GM12872 (cell line): ENCODE data around the gene FOXN3.

Experiments used
- TF ChIP-seq, protein P1 (sequence below): IDR thresholded peaks from 3 replicates; pipeline ENCODE4 v1.5.1; 2011; ENCODE audit warnings: low read depth, mild to moderate bottlenecking, low read length, moderate library complexity; ENCODE audit not compliant: insufficient read depth

Gene FOXN3

DNA sequence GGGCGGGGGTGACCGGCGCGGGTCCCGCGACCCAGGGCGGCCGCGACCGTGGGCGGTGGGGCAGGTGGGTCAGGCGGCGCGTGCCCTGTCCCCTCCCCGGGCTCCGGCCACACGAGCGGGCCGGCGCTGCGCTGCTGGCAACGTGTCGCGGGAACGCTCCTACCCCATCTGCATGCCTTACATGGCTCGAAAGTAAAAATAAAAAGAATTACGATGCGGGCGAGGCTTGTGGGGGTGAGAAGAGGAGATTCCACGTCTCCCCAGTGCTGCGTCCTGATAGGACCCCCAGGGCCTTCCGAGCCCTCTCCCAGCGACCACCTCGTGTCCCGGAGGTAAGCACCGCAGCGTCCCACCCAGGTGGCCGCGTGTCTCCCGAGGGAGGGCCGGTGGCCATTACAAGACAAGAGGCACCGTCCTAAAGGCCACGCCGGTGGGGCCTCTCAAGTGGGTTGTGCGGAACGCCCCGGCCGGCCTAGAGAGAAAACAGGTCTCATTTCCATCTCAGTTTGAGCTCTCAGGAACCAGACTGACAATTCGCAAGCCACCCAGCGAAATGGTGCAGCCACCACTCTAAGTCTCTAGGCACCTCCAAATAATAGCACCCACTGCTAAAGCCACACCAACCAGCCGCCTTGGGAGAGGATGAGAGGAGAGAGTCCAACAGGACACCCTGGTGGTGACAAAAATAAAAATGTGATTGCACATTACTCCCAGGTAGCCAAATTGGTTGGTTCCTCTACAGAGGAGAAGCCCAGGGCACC lies 612 bp upstream of the FOXN3 start:
- TF ChIP-seq, protein P1, sequence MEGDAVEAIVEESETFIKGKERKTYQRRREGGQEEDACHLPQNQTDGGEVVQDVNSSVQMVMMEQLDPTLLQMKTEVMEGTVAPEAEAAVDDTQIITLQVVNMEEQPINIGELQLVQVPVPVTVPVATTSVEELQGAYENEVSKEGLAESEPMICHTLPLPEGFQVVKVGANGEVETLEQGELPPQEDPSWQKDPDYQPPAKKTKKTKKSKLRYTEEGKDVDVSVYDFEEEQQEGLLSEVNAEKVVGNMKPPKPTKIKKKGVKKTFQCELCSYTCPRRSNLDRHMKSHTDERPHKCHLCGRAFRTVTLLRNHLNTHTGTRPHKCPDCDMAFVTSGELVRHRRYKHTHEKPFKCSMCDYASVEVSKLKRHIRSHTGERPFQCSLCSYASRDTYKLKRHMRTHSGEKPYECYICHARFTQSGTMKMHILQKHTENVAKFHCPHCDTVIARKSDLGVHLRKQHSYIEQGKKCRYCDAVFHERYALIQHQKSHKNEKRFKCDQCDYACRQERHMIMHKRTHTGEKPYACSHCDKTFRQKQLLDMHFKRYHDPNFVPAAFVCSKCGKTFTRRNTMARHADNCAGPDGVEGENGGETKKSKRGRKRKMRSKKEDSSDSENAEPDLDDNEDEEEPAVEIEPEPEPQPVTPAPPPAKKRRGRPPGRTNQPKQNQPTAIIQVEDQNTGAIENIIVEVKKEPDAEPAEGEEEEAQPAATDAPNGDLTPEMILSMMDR: peak; percentile 64

DNA sequence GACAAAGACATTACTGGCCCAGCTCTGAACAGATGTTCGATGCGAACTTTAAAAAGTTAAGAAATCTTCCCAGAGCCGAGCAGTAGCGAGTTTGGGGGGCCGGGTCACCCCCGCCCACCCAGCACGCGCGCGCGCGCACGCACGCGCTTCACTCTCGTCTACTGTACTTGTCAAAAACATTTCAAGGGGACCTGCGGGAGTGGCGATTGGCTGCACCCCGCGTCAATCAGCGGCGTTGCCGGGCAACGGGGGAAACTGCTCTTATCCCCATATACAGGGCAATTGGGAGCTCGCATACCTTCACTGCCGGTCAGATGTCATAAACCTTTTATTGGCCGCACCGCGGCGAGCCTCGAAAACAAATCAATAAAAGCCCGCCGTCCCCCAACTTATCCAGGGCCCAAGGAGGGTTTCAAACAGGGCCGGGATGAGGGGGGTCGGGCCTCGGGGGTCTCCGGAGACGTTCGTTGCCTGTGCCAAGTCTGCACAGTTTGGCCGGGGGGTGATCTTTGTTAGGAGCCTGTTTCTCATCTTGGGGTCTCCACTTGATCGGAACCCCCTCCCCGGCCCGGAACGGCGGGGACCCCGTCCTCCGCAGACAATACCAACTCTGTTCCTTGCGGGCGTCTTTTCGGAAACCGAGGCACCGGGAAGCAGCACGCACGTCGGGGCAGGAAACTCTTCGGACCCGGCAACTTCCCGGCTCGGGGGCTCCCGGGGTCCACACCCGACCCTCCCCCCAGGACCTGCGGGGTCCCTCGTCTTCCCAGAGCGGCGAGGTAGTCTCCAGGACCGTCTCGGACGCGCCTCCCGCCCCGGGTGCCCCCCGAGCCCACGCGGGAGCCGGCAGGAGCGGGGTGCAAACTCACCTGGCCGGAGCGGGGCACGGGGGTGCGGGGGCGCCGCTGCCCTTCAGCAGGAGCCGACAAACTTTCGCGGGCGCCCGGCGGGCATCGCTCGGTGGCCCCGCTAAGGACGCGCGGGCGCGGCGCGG lies 734 bp downstream of the FOXN3 start:
- TF ChIP-seq, protein P1: no peak

DNA sequence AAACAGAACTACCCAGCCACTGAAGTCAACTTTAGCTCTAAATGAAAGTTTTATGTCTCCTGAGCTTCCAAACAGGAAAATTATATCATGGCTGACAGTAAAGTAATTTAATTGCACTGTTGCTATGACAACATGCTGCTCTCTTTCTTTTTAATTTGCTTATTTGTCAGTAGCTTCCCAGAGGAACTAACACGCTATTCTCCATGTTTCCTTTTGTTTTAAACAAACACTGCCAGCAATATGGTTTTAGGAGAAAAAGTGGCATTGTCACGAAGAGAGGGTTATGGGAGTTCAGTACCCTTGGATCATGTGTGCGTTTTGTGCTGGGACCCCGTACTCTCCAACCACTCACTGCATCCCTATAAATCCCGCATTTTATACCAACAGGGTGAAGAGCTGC lies 1.9 kb downstream of the FOXN3 start:
- TF ChIP-seq, protein P1: no peak

DNA sequence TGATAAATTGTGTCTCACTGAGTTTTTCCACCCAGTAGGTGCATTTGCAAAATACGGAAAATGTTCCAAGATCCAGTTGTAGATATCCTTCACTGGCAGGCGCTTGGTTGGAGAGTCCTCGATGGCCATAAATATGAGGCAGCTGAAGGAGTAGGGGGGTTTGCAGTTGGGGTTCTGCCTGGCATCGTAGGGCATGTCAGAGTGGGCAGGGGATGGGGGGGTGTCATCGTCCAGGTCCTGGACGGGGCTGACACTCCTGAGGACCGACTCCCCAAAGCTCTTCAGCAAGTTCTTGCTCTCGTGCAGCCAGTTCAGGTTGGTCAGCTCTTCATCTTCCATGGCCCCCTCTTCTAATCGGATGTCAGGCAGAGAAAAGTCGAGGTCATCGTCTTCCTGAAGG lies 5.1 kb downstream of the FOXN3 start:
- TF ChIP-seq, protein P1: no peak

DNA sequence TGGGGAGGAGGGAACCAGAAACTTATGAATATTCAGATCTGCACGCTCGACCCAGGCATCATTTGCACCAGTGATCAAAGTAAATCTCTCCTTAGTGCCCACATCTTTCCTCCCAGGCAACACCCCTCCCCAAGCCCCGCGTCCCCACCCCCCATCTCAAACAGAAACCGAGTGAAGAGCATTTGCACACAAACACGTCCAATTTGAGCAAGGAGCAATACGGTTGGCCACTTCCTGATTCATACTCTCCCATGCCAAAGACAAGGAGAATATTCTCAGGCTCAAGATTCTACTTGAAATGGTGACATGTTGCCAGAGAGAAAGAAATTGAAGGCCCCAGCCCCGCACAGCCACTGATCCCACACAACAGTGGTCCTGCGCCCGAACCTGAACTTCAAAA lies 7.1 kb downstream of the FOXN3 start:
- TF ChIP-seq, protein P1: no peak

DNA sequence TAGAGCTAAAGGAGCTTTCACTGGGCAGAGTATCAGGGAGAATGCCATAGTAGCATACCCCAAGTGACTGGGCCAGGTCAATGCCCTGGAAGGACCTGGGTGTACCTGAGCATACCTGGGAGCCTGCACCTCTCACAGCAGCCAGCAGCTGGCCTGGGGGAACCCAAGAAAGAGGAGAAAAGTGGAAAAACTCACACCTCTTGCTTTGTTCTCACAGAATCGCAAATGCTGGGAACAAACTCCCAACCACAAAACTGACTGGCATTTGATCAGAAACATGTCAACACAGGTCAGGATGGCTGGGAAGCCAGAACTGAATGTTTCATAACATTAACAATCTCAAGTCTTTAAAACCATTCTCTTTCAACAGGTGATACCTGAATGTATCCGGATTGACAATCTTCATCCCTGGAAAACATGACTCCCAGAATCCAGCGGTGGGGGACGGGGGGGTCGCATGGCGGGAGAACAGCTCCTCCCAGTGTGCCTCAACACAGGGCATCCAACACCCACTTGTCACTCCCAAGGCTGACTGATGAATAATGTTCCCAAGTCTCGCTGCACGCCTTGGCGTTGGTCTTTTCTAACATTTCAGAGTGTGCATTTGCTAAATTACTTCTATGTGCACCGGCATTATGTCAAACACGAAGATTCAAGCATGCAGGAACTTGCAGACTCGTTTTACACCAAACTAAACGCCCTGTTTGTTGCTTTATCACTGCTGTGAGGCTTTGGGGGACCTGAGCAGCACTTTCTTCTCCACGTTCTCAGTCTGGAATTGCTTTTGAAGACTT lies 7.9 kb downstream of the FOXN3 start:
- TF ChIP-seq, protein P1: no peak
